KBM-7 (cell line): ENCODE measurements around the gene FLNA.
"Not testable (repeated sequence)": the region's sequence is repeated elsewhere in the genome, so short reads cannot be mapped to it uniquely, and the experiment has no call there.

ENCODE experiments used
- DNase-seq: peaks from one replicate; pipeline ENCODE4 v3.0.0-alpha.2; 2015
- in situ Hi-C: fragments of 300-500 bp; cut with MboI; formaldehyde crosslinking; loops from 2 replicates; pipeline ENCODE4 v1.14.3; 2020; ENCODE audit warnings: low sequenced_read_pairs, low pct_unique_long_range_greater_than_20kb, mixed read lengths

The FLNA gene

DNA sequence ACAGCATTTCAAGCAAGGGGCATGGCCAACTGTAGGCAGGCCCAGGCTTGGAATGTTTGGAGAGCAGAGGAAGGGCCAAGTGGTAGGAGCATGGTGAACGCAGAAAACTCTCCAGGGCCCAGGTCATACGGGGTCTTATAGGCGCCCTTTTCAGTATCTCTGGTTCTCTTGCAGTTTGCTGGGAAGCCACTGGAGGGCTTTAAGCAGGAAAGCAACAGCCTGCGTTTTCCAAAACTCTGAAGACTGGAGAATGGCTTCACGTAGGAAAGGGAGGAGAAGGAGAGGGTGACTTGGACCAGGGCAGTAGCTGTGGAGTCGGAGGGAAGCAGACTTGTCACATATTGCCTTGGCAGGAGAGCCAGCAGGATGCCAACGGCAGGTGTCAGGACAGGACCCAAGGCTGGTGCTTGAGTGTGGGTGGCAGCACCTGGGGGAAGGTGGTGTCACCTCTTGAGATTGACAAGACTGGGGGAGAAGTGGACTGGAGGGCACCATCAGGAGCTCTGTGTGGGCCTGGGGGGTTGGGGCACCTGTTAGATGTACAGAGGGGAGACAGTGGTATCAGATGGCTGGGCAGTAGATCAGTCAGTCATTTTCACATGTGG is 56.9 kb downstream of the FLNA start:
- in situ Hi-C loops, result no loop called here
- DNase-seq, result peak; percentile 45

- in situ Hi-C loops, result no loop called here
- DNase-seq, result no peak
Observed at GRCh38 chrX:154315416-154315815, 59.0 kb downstream of the FLNA start.

- in situ Hi-C loops, result no loop called here
- no peak for DNase-seq
Observed at GRCh38 chrX:154313147-154313546, 61.3 kb downstream of the FLNA start.

GRCh38 chrX:154312116-154312515 is 62.3 kb downstream of the FLNA start:
- in situ Hi-C loops, result no loop called here
- DNase-seq, result no peak

DNA sequence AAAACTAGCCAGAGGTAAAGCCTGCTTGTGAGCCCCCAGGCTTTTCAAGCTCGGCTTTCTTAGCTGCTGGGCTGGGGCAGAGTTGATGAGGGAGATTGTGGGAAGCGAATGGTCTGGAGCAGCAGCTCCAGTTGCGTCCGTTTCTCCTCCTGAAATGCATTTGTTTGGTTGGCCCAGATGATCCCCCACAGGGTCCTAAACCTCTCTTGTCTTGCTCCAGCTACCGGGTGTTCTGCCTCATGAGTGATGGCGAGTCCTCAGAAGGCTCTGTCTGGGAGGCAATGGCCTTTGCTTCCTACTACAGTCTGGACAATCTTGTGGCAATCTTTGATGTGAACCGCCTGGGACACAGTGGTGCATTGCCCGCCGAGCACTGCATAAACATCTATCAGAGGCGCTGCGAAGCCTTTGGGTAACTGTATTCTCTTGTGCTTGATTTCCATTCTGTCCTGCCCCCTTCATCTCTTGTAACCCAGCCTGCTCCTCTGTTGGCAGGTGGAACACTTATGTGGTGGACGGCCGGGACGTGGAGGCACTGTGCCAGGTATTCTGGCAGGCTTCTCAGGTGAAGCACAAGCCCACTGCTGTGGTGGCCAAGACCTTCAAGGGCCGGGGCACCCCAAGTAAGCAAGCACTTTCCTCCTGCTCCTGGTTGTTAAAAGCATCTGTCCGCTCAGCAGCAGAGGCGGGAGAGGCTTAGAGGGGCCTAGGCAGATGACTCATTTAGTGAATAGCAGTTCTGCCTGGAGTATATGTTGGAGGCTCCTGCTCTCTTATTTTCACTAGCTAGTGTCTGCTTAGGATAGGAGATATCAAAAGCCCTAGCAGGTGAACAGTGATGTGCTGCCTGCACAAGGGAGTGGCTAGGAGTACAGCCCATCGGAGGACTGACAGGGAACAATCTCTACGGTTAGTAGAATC is 63.6 kb downstream of the FLNA start:
- in situ Hi-C loops, result no loop called here
- DNase-seq, result no peak

DNA sequence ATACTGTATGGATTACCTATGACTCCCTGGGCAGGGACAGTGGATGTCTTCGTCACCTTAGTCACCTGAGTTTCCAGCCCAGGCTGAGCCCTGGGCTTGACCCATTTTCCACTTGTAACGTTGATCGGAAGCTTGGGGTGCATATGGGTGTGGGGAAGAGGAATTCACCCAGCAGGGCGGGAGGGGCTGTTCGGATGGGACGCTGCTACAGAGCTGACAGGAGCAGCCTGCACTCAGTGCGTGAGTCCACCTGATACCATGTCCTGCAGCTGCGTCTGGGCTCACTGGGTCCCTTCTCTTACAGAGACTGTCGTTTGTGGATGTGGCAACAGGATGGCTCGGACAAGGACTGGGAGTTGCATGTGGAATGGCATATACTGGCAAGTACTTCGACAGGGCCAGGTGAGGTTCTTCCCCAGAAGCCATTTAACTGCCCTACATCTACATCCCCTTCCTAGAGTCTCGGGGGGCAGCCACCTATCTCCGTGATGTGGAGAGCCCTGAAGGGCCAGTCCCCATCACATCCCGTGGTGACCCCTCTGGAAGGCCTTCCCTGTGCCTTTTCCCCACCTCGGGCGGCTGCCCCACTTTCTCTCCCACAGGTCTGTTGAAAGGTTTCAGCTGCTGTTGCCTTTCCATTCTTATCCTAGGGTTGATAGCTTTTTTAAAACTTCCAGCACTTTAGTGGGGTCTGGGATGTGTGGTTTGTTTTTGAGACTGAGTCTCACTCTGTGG is 65.2 kb downstream of the FLNA start:
- in situ Hi-C loops, result no loop called here
- DNase-seq, result no peak

DNA sequence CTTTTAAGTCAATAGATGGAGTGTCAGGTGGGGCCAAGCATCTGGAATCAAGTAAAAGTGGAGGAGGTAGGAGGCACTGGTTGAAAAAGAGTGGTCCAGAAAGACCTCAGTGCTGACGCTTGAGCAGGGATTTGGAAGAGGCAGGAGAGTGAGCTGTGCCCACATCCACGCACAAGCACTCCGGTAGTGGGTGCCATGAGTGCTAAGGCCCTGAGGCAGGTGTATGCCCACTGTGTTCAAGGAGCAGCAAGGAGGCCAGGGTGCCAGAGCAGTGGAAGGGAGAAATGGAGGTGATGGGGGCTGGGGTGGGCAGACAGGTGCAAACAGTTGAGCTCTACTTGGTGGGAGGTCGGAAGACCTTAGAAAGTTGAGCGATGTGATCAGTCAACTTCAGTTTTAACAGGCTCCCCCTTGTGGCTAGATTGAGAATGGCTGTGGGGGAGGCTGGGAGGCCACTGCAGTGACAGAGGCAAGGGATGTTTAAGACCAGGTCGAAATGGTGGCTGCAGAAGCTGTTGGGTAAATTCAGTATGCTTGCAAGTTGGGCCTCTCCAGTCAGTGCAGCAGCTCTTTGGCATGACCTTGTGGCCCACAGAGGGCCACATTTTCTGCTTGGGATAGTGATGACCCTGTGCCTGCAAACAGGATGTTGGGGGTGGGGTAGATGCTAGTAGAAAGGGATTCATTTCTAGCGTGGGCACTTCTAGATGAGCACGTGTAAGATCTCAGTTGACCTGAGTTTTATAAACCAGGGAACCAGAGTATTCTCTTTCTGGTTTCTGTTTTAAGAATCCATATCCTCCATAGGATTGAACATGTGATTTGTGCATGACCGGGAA is 66.1 kb downstream of the FLNA start:
- in situ Hi-C loops, result no loop called here

DNA sequence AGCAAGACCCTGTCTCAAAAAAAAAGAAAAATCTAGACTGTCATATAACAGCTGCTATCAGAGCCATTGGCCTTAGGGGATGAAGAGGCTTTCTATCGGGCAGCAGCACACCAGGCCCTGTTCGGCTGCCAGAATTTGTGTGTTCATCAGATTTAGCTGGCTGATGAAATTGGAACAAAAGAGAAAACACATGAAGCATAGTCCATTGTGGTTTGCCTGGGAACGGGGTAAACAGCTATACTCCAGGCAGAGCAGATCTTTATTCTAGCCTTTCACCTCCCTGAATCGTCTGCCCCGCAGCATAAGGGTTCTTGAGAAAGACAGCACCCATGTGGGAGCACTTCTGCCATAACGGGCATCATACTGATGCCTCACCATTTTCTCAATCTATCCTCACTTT is 67.2 kb downstream of the FLNA start:
- in situ Hi-C loops, result no loop called here
- no peak for DNase-seq

More for the DNA sequence above, 66.1 kb downstream of the FLNA start:
- DNase-seq, result peak; percentile 83

GRCh38 chrX:154305541-154306205 is 68.8 kb downstream of the FLNA start:
- in situ Hi-C loops, result no loop called here
- DNase-seq, result no peak

DNA sequence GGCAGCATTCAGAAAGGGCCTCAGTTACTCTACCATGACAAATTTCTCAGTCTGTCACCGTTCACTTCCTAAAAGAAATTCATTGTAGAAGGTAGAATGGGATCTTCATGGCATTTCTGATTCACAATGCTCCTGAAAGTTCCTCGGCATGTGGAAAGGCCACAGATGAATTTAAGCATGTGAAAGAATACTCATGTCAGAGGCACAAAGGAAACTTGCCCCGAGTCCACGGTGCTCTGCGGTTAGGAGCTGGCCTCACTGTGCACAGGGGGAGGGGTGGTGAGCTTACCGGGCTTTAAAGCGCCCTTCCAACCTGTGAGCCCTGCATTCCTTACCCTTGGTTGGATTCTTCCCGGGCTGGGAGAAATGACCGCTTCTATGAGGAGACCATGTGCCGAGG is 69.6 kb downstream of the FLNA start:
- in situ Hi-C loops, result no loop called here
- no peak for DNase-seq

GRCh38 chrX:154303476-154303875 is 71.0 kb downstream of the FLNA start:
- in situ Hi-C loops, result no loop called here
- no peak for DNase-seq

DNA sequence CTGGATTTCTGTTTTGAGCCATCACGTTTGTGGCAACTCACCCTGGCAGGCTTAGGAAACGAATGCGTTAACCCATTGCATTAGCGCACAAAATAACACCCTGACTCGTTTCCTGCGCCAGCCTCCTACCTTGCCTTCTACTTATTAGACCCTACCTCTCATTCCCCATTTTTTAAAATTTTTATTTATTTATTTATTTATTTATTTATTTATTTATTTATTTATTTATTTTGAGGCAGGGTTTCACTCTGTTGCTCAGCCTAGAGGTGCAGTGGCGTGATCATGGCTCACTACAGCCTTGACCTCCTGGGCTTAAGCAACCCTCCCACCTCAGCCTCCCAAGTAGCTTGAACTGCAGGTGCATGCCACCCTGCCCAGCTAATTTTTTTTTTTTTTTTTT is 71.4 kb downstream of the FLNA start:
- in situ Hi-C loops, result not testable (repeated sequence)

DNA sequence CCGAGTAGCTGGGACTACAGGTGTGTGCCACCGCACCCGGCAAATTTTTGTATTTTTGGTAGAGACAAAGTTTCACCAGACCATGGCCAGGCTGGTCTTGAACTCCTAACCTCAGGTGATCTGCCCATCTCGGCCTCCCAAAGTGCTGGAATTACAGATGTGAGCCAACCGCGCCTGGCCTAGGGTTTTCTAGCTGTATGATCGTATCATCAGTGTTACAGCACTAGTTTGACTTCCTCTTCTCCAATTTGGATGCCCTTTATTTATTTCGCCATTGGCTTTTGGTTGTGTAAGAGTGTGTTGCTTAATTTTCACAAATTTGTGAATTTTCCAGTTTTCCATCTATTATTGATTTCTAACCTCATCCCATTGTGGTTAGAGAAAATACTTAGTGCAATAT is 73.6 kb downstream of the FLNA start:
- in situ Hi-C loops, result no loop called here

More for the DNA sequence above, 71.4 kb downstream of the FLNA start:
- not testable (repeated sequence) for DNase-seq

More for the DNA sequence above, 73.6 kb downstream of the FLNA start:
- no peak for DNase-seq
